Measurements from ENCODE around the gene PDAP1. TPM values are rescaled to one million over a fixed set of nuclear protein-coding genes. Genes with fewer than 3 reads are reported as not detected.
"Not testable (repeated sequence)": the region's sequence is repeated elsewhere in the genome, so short reads cannot be mapped to it uniquely, and the experiment has no call there.

Gene PDAP1
- total RNA-seq, 1 experiment from 2014 or later, result 54.2 TPM

DNA sequence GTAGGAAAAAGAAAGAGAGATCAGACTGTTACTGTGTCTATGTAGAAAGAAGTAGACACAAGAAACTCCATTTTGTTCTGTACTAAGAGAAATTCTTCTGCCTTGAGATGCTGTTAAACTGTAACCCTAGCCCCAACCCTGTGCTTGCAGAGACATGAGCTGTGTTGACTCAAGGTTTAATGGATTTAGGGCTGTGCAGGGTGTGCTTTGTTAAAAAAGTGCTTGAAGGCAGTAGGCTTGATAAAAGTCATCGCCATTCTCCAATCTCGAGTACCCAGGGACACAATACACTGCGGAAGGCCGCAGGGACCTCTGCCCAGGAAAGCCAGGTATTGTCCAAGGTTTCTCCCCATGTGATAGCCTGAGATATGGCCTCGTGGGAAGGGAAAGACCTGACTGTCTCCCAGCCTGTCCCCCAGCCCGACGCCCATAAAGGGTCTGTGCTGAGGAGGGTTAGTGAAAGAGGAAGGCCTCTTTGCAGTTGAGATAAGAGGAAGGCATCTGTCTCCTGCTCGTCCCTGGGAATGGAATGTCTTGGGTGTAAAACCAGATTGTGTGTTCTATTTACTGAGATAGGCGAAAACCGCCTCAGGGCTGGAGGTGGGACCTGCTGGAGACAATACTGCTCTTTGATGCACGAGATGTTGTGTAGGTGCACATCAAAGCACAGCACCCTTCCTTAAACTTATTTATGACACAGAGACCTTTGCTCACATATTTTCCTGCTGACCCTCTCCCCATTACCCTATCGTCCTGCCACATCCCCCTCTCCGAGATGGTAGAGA, 23.6 kb upstream of the PDAP1 start:
- in situ Hi-C loops (cut with HindIII; ENCODE audit: low pct_unique_long_range_greater_than_20kb, low sequenced_read_pairs), result not testable (repeated sequence)

DNA sequence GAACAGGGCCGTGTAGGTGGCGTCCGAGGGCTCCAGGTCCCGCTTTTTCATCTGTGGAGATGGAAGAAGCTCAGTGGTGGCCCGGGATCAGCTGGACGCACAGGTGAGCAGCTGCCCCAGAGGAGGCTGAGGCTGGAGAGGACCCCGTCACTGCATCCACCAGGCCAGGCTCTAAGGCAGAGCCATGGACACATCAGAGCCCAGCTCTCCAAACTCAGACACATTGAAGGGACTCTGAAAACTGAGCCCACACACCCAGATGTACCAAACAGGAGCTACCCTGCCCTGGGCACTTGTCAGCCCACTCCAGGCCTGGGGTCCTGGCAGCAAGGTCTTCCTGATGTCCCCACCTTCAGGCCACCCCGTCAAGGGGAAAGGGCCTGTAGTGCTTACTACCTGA, 21.4 kb upstream of the PDAP1 start:
- in situ Hi-C loops (cut with HindIII; ENCODE audit: low pct_unique_long_range_greater_than_20kb, low sequenced_read_pairs), result no loop called here
- no peak for DNase-seq (ENCODE audit: low read depth, low spot score)

More for the DNA sequence above, 23.6 kb upstream of the PDAP1 start:
- DNase-seq (ENCODE audit: low read depth, low spot score), result not testable (repeated sequence)

DNA sequence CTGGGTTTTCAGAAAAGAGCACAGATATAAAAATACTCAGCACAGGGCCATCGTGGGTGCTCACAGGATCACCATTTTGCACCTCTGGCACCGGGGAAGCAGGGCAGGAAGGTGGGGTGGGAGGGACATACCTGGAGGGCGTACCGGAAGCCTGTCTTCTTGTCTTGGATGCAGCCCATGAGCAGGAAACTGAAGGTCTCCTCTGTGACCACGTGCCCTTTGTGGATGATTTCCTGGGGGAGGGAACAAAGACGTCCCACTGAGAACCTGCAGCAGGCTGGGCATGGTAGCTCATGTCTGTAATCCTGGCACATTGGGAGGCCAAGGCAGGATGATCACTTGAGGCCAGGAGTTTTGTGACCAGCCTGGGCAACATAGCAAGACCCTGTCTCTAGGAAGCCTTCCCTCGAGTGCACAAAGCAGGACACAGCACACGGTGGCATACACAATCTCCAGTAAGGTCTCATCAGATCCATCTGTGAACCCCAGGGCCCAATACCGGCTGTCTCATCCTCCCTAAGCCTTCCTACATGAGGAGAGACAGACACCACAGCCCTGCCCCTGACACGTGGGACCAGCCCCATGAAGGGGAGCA, 20.7 kb upstream of the PDAP1 start:
- peak; percentile 46 for DNase-seq (ENCODE audit: low read depth, low spot score)

DNA sequence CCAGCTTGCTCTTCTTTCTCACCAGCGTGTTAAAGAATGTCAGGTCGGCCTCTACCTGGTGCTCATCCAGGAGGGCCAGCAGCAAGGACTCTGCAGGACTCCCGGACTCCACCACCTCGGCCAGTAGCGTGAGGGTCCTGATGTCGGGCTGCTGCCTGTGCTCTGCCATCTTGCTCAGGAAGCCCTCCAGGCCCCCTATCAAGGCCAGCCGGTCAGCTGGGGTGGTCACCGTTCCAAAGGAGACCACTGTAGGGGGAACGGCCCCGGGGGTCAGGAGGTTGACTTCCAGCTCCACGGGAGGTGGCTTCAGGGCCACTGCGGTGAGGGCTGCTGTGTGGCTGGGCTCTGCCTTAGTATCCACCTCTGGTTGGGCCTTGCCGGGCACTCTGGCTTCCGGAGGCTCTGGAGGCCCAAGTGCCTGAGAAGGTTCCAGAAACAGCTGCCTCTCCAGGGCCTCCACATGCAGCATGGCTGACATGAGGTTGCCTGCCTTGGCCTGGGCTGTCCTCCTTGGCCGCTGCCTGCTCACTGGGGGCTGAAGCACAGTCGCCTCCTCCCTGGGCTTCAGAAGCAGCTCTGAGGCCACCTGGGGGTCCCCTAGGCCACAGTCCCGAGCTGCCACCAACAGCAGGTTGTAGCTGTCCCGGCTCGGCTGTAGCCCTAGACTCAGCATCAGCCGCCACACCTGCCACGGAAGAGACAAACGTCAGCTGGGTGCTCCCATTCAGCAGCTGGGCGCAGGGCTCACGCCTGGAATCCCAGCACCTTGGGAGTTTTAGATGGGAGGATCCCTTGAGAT, 16.7 kb upstream of the PDAP1 start:
- in situ Hi-C loops (cut with HindIII; ENCODE audit: low pct_unique_long_range_greater_than_20kb, low sequenced_read_pairs), result no loop called here
- no peak for DNase-seq (ENCODE audit: low read depth, low spot score)

More for the DNA sequence above, 20.7 kb upstream of the PDAP1 start:
- in situ Hi-C loops (cut with HindIII; ENCODE audit: low pct_unique_long_range_greater_than_20kb, low sequenced_read_pairs), result no loop called here

DNA sequence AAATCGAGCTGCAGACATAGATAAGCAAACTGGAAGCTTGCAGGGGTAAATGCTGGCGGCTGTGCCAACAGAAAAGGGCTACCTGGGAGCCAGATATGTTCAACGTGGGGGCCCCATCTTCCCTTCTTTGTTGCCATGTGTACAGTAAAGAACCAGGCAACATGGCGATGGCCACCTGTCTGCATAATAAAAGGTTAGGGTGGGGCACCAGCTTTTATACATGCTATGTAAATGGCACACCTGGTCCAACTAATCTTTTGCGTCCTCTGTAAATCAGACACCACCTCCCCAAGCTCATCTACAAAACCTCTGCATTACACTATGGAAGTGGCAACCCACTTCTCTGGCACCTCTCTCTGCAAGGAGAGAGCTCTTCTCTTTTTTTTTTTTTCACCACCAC, 14.2 kb upstream of the PDAP1 start:
- in situ Hi-C loops (cut with HindIII; ENCODE audit: low pct_unique_long_range_greater_than_20kb, low sequenced_read_pairs), result no loop called here
- DNase-seq (ENCODE audit: low read depth, low spot score), result no peak

DNA sequence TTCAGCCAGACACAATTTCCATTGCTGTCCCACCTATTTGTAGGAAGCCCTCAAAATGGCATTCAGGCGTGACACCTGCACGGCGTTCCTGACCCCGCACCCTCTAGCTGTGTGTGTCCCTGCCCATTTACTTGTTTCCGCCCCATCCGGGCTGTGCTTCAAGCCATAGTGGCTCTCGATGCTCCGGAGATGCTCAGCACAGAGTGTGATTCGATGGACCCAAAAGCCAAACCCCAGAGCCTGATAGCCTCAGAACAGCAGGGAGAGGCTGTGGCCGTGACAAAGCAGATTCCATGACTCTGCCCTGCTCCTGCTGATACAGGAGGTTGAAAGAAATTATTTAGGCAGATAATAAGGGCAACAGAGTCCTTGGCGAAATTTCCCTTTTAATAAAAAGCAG, 13.8 kb upstream of the PDAP1 start:
- no peak for DNase-seq (ENCODE audit: low read depth, low spot score)
- in situ Hi-C loops (cut with HindIII; ENCODE audit: low pct_unique_long_range_greater_than_20kb, low sequenced_read_pairs), result no loop called here

DNA sequence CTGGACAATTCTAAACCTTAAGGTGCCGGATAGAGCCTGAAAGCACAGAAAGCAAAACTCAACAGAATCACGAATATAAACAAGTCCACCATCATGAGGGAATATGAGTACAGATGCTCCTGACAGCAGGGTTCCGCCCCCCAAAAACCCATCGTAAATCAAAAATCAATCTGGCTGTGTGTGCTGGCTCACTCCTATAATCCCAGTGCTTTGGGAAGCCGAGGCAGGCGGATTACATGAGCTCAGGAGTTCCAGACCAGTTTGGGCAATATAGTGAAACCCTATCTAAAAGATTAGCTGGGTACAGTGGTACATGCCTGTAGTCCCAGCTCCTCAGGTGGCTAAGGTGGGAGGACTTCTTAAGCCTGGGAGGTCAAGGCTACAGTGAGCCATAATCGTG, 12.6 kb upstream of the PDAP1 start:
- in situ Hi-C loops (cut with HindIII; ENCODE audit: low pct_unique_long_range_greater_than_20kb, low sequenced_read_pairs), result no loop called here
- no peak for DNase-seq (ENCODE audit: low read depth, low spot score)

DNA sequence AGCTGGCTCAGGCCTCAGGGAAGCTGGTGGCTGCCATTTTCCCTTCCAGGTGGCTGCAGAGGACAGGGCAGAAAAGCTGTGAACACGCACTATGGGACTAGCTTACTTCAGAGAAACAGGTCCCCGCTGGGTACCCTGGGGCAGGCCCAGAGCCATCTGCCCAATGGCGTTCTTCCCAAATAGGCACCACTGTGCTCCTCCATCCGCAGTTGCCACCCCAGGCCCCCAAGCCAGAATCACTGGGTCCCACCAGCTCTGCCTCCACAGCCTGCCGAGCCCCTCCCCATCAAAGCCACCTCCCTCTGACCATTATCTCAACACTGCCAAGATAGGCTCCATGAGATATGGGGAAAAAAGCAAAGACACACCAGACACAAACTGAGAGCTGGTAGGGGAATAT, 11.8 kb upstream of the PDAP1 start:
- in situ Hi-C loops (cut with HindIII; ENCODE audit: low pct_unique_long_range_greater_than_20kb, low sequenced_read_pairs), result no loop called here
- no peak for DNase-seq (ENCODE audit: low read depth, low spot score)

DNA sequence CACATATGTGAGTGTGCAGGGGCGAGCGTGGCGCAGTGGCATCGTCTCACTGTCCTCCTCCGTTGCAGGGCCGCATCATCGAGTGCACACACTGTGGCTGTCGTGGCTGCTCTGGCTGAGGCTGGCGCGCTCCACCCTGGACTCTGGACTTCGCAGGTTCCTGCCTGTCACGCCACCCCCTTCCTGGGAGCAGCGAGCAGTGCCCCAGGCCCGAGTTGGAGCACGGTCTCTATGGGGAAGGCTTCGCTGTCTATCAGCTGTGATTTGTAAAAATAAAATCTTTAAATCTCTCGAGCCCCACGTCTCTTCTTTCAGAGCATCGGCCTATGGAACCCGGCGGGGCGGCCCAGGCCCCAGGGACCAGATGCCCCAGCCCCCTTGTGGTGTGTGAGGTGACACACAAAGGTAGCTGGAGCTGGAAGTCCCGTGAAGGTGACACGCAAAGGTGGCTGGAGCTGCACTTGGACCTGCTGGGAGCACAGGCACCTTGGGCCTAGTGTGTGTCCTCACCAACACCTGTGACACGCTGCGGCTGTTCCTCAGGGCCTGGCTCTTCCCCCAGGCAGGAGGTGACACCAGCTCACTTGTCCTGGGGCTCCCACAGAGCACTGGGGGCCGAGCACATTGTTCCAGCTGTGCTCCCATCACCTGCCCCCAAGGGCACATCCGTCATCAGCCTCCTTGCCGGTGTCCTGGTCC, 11.1 kb upstream of the PDAP1 start:
- in situ Hi-C loops (cut with HindIII; ENCODE audit: low pct_unique_long_range_greater_than_20kb, low sequenced_read_pairs), result no loop called here
- no peak for DNase-seq (ENCODE audit: low read depth, low spot score)

DNA sequence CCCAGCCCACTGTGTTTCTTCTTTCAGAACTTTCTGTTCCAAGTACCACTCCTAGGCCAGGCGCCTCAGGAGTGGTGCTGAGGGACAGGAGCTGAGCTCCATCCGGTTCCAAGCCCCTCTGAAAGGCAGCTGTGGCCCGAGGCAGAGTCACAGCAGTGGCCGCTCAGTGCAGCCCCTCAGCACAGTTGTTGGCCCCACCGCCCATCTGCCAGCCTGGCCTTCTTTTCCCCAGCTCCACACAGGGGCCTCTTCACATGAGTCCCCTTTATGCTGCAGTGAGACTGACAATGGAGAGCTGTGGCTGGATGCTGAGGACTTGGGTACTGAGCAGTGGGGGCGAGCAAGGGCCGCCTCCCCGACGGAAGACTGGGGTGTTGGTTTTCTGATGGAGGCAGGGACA, 9.9 kb upstream of the PDAP1 start:
- in situ Hi-C loops (cut with HindIII; ENCODE audit: low pct_unique_long_range_greater_than_20kb, low sequenced_read_pairs), result no loop called here
- no peak for DNase-seq (ENCODE audit: low read depth, low spot score)

DNA sequence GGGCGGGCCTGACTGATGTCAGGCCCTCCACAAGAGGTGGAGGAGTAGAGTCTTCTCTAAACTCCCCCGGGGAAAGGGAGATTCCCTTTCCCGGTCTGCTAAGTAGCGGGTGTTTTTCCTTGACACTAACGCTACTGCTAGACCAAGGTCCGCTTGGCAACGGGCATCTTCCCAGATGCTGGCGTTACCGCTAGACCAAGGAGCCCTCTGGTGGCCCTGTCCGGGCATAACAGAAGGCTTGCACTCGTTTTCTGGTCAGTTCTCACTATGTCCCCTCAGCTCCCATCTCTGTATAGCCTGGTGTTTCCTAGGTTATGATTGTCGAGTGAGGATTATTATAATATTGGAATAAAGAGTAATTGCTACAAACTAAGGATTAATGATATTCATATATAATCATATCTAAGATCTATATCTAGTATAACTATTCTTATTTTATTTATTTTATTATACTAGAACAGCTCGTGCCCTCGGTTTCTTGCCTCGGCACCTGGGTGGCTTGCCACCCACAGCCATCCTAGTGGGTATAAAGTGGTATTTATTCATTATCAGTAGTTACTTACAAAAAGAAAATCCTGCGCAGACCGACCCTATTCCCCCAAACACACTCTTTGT, 7.2 kb upstream of the PDAP1 start:
- in situ Hi-C loops (cut with HindIII; ENCODE audit: low pct_unique_long_range_greater_than_20kb, low sequenced_read_pairs), result not testable (repeated sequence)

DNA sequence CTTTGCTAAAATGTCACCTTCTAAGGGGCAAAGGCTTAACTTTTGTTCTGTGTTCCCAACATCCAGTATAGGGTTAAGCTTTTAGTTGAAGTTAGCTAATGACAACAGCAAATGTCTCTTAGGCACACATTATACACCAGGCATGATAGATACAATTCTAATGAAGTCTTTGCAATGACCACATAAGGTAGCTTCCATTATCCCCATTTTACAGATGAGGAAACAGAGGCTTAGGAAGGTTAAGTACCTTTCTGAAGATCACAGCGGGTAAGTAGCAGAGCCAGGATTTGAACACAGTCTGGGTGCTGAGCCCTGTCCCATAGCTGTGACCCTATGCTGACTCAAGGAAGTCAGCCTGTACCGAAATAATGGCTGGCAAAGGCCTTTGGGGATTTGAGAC, 2.2 kb upstream of the PDAP1 start:
- in situ Hi-C loops (cut with HindIII; ENCODE audit: low pct_unique_long_range_greater_than_20kb, low sequenced_read_pairs), result no loop called here
- no peak for DNase-seq (ENCODE audit: low read depth, low spot score)

More for the DNA sequence above, 7.2 kb upstream of the PDAP1 start:
- DNase-seq (ENCODE audit: low read depth, low spot score), result peak; percentile 83

DNA sequence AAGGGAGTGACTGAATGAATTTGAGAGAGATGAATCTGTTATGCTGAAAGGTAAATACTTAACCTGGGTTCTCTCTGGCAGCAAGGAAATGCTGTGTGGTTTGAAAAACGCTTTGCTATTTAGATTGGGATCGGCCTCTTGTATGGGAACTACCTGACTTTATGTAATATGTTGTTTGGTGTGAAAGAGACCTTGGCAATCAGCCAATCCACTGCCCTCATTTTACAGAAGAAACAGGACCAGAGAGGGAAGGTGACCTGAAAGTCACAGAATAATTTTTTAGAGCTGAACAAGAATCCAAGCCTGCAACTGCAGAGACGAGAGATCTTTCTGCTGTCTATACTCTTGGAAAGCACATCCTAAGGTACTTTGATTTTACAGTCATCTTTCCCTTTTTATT, 1.4 kb upstream of the PDAP1 start:
- no peak for DNase-seq (ENCODE audit: low read depth, low spot score)
- in situ Hi-C loops (cut with HindIII; ENCODE audit: low pct_unique_long_range_greater_than_20kb, low sequenced_read_pairs), result no loop called here

DNA sequence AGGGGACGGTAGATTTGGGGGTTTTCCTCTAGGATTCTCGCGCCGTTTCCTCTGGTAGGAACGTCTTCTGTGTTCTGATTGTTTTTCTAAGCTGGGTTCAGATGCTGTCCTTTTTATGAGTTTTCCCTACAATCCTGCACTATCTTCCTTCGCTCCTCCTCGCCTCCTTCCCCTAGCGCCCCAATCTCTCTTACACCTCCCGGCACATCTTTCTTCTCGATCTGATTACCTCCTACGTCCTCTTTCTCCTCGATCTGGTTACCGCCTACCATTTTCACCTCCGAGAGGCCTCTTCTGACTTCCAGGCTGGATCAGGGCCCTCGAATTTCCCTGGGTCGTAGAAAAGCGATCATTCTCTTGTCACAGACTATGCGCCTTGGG, 785 bp upstream of the PDAP1 start:
- in situ Hi-C loops (cut with HindIII; ENCODE audit: low pct_unique_long_range_greater_than_20kb, low sequenced_read_pairs), result no loop called here
- no peak for DNase-seq (ENCODE audit: low read depth, low spot score)

DNA sequence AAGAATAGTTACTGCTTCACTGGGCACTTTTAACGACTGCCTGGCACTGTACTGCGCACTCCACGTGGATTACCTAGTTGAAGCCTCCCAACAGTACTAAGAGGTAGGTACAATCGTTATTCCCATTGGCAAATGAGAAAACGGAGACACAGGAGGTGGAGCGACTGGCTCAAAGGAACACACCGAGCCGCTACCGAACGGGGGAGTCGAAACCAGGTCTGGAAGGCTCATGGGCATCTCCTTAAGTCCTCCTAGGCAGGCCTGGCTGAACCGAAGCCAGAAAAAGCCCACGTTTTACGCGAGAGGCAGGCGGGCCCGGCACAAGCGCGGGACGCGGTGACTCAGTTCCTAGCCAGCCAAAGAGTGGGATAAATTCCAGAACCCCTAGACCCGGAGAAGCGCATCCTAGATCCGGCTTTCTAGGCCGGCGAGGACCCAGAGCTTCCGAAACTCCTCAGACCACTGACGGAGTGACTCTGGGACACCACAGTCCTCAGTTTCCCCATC, 472 bp downstream of the PDAP1 start:
- peak; percentile 62 for DNase-seq (ENCODE audit: low read depth, low spot score)
- in situ Hi-C loops (cut with HindIII; ENCODE audit: low pct_unique_long_range_greater_than_20kb, low sequenced_read_pairs), result no loop called here

DNA sequence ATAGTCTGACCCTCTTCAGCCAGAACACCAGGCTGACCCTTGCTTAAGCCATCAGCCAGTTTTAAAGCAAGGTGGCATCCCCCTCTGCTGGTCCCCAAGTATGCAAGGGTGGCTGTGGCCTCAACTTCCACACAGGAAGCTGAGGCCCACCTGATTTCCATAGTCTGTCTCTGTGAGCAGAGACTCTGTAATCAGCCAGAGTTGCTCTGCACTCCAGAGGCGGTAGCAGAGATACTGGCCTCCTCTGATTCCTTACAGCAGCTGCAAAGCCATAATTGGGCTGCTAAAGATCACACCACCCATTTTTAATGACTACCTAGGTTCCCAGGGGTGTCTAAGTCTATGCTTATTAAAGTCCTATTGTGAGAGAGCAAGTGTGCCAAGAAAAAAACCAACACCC, 1.8 kb downstream of the PDAP1 start:
- in situ Hi-C loops (cut with HindIII; ENCODE audit: low pct_unique_long_range_greater_than_20kb, low sequenced_read_pairs), result no loop called here
- no peak for DNase-seq (ENCODE audit: low read depth, low spot score)

DNA sequence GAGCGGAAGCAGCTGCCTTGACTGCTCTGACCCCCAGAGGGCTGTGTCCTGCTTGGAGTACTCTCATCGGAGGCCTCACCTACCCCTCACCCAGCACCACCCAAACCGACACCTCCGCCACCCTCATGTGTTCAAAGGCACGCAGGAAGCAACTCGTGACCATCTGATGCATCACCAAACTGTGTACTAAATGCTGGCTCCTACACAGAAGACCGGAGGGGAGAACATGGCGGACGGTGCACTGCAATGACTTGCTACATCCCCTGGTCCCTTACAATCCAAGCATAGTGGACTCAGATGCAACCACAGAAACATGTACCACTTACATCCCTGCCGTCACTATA, 3.4 kb downstream of the PDAP1 start:
- in situ Hi-C loops (cut with HindIII; ENCODE audit: low pct_unique_long_range_greater_than_20kb, low sequenced_read_pairs), result no loop called here
- DNase-seq (ENCODE audit: low read depth, low spot score), result no peak

Measured in SK-MEL-5 (cell line).